Glomerular endothelial cell (primary cell): Measurements from ENCODE around the gene MRPL3. TPM values are rescaled to one million over a fixed set of nuclear protein-coding genes. Genes with fewer than 3 reads are reported as not detected.

ENCODE experiments used
- DNase-seq: peaks from one replicate; pipeline ENCODE4 v3.0.0-alpha.2; 2011; ENCODE audit warnings: low read depth, low spot score; ENCODE audit errors: extremely low read depth
- total RNA-seq: library from RNA; depleted of rRNA; stranded (reverse); fragments of >200 nt; gene quantifications from 2 replicates; pipeline ENCODE4 v1.2.3, GENCODE V29; 2015

Gene MRPL3
- total RNA-seq, 1 donor from 2014 or later, result 51.9 TPM

DNA sequence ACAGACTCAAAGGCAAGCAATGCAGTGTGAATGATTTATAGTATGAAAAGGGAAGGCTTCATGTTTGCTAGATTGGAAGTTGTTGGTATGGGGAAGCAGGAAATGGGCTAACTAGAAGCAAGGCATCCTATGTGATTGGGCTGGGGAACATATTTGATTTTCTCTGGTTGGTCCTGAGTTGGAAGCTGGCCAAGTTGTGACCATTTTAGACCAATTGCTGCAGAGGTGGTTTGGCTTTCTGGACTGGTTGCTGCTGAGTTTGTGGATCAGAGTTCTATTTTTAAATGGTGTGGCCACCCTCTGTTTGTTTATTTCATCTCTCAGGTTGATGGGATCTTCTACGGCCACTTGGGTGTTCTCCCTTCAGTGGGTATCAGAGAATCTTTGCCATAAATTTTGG is 81.5 kb downstream of the MRPL3 start:
- DNase-seq, result no peak

DNA sequence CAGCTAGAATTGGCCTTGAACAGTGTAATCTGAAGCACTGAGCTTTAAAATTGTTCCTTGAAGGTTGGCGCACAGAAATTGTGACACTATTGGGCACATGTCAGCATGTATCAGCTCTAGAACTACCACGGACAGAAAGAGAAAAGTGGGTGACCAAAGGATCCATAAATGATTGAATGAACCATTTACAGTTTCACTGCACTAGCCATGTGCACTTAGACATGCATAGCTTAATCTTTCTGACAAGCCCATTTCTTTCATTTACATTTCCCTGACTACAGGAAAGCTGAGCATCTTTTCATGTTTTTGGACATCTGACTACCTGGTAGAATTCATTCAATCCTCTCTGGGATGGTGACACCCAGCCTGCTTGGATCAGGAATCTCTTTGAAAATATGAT is 85.0 kb downstream of the MRPL3 start:
- no peak for DNase-seq

Other genes with a start within 250 kb of the MRPL3 start
- 12.3 and 17.7 TPM in 2 replicates for gene NUDT16, start 121.2 kb downstream of the MRPL3 start, total RNA-seq